Measurements from ENCODE around the gene DYNLT3.

- no peak for TF ChIP-seq POLR2AphosphoS5 (IDR thresholded peaks at IDR 0.05; ENCODE audit: low read depth, low read length)
- no peak for TF ChIP-seq POLR2A (IDR thresholded peaks at IDR 0.05; ENCODE audit: low read depth, low read length)
- TF ChIP-seq TAF1 (IDR thresholded peaks at IDR 0.05; ENCODE audit: borderline replicate concordance, low read depth, low read length): no peak
Measured at GRCh38 chrX:37802028-37802427, 45.3 kb downstream of the DYNLT3 start.

All from GM12892 (cell line).